Uterus (tissue), 4 donors: ENCODE results near the gene BICD1. TPM values are rescaled to one million over a fixed set of nuclear protein-coding genes. Genes with fewer than 3 reads are reported as not detected.

ENCODE experiments used
- DNase-seq, 2 donors: peaks; one replicate each; pipeline ENCODE4 v3.0.0-alpha.2; 2019 to 2020
- H3K27ac ChIP-seq, 2 donors: fragments of 200-600 bp; sonication (generic); 1 replicate in 1 of 2; 2 replicates in 1 of 2; pipeline ENCODE4 v1.5.1; 2016 to 2018
- H3K27me3 ChIP-seq, 2 donors: fragments of 200-600 bp; sonication (generic); one replicate each; pipeline ENCODE4 v1.5.1; 2018 to 2019; ENCODE audit warnings: control low read depth in 1 of 2
- H3K36me3 ChIP-seq, 2 donors: fragments of 200-600 bp; sonication (generic); one replicate each; pipeline ENCODE4 v1.5.1; 2019; ENCODE audit warnings: control low read depth in 1 of 2
- H3K4me1 ChIP-seq, 2 donors: fragments of 200-600 bp; sonication (generic); one replicate each; pipeline ENCODE4 v1.5.1; 2018 to 2019; ENCODE audit warnings: control low read depth in 1 of 2
- H3K4me3 ChIP-seq, 2 donors: fragments of 200-600 bp; sonication (generic); 1 replicate in 1 of 2; 2 replicates in 1 of 2; pipeline ENCODE4 v1.5.1; 2018 to 2019; ENCODE audit warnings: mild to moderate bottlenecking in 1 of 2
- H3K9me3 ChIP-seq, 2 donors: fragments of 200-600 bp; sonication (generic); one replicate each; pipeline ENCODE4 v1.5.1; 2019; ENCODE audit warnings: control low read depth in 1 of 2
- CTCF ChIP-seq, 4 experiments: fragments of 200-600 bp in 2 of 4; fragments of 450-650 bp in 2 of 4; sonication (generic) in 2 of 4; IDR thresholded peaks; one replicate each; pipeline ENCODE4 v1.5.1; 2016 to 2019; ENCODE audit warnings: antibody characterized with exemption in 4 of 4, mild to moderate bottlenecking in 2 of 4, moderate library complexity in 1 of 4
- POLR2A ChIP-seq, 2 donors: fragments of 450-650 bp; IDR thresholded peaks; one replicate each; pipeline ENCODE4 v1.6.1; 2016; ENCODE audit warnings: antibody characterized with exemption in 2 of 2, mild to moderate bottlenecking in 1 of 2, moderate library complexity in 1 of 2
- intact Hi-C: fragments of 100-400 bp; cut with DNase I; formaldehyde crosslinking; loops from one replicate; pipeline ENCODE4 v1.15.1; 2023; ENCODE audit warnings: low total_unique reads
- total RNA-seq, 4 donors: library from RNA; depleted of rRNA in 3 of 4; stranded (reverse); fragments of >200 nt in 3 of 4; gene quantifications; one replicate each; pipeline versions ENCODE4 v1.1.0 to v1.2.4, GENCODE V29; 2014 to 2023
- donor health status: DM: yes; HTN: yes; CAD: no.

BICD1 gene
- total RNA-seq, 4 donors from 2014 or later = 19.4 to 219 (median 40.9) TPM

GRCh38 chr12:32107359-32108267, 966 bp downstream of the BICD1 start:
- Histone ChIP-seq H3K27me3 (no peaks in the 10 kb centered on the region), H3K4me3 (peak overlapping the region; percentile 86 to 95), H3K9me3 (no peaks in the 10 kb centered on the region), H3K4me1 (peaks cover 0 to 6% of the 10 kb centered on the region in 2 donors), H3K36me3 (no peaks in the 10 kb centered on the region), H3K27ac (peak overlapping the region; percentile 95)
- intact Hi-C loops = no loop called here
- no peak for TF ChIP-seq POLR2A (IDR thresholded peaks at IDR 0.05)
- peak; percentile 27 to 28 for DNase-seq

GRCh38 chr12:32108787-32109186, 2.1 kb downstream of the BICD1 start:
- TF ChIP-seq CTCF (IDR thresholded peaks at IDR 0.05) (no peak), POLR2A (IDR thresholded peaks at IDR 0.05) (no peak)
- no peaks in the 10 kb centered on the region for H3K27me3 ChIP-seq
- peaks cover 0 to 6% of the 10 kb centered on the region in 2 donors for H3K4me1 ChIP-seq
- H3K9me3 ChIP-seq = no peaks in the 10 kb centered on the region
- intact Hi-C loops = no loop called here
- H3K4me3 ChIP-seq = peak overlapping the region in 1 of 2 donors; percentile 95
- H3K27ac ChIP-seq = no peak overlapping the region
- no peak for DNase-seq
- no peaks in the 10 kb centered on the region for H3K36me3 ChIP-seq

GRCh38 chr12:32110417-32110816, 3.8 kb downstream of the BICD1 start:
- Histone ChIP-seq H3K9me3 (no peaks in the 10 kb centered on the region), H3K27me3 (no peaks in the 10 kb centered on the region), H3K4me3 (no peak overlapping the region), H3K4me1 (peaks cover 0 to 6% of the 10 kb centered on the region in 2 donors), H3K27ac (no peak overlapping the region), H3K36me3 (no peaks in the 10 kb centered on the region)
- no peak for DNase-seq
- intact Hi-C loops = no loop called here
- TF ChIP-seq POLR2A (IDR thresholded peaks at IDR 0.05) = no peak
- TF ChIP-seq CTCF (IDR thresholded peaks at IDR 0.05) = no peak

GRCh38 chr12:32110942-32111341, 4.3 kb downstream of the BICD1 start:
- DNase-seq = no peak
- no peaks in the 10 kb centered on the region for H3K9me3 ChIP-seq
- peaks cover 0 to 7% of the 10 kb centered on the region in 2 donors for H3K4me1 ChIP-seq
- no peak overlapping the region for H3K27ac ChIP-seq
- TF ChIP-seq POLR2A (IDR thresholded peaks at IDR 0.05) = no peak
- no peak for TF ChIP-seq CTCF (IDR thresholded peaks at IDR 0.05)
- no peak overlapping the region for H3K4me3 ChIP-seq
- no peaks in the 10 kb centered on the region for H3K27me3 ChIP-seq
- no peaks in the 10 kb centered on the region for H3K36me3 ChIP-seq
- intact Hi-C loops = no loop called here

GRCh38 chr12:32115404-32116104, 8.9 kb downstream of the BICD1 start:
- H3K9me3 ChIP-seq = no peaks in the 10 kb centered on the region
- no peaks in the 10 kb centered on the region for H3K27me3 ChIP-seq
- intact Hi-C loops = no loop called here
- H3K27ac ChIP-seq = peak overlapping the region; percentile 79 to 83
- peaks cover 0 to 3% of the 10 kb centered on the region in 2 donors for H3K4me1 ChIP-seq
- no peaks in the 10 kb centered on the region for H3K36me3 ChIP-seq
- no peak overlapping the region for H3K4me3 ChIP-seq
- no peak for TF ChIP-seq CTCF (IDR thresholded peaks at IDR 0.05)
- no peak for TF ChIP-seq POLR2A (IDR thresholded peaks at IDR 0.05)
- DNase-seq = peak; percentile 86 to 96
